PC-3 (cell line): Measurements from ENCODE around the gene PARD6B. TPM values are rescaled to one million over a fixed set of nuclear protein-coding genes. Genes with fewer than 3 reads are reported as not detected.
"Not testable (repeated sequence)": the region's sequence is repeated elsewhere in the genome, so short reads cannot be mapped to it uniquely, and the experiment has no call there.

Source experiments
- ATAC-seq: fragments of 200-7000 bp; cut with Tn5 transposase; 2 replicates; pipeline ENCODE4 v1.9.1; 2020; ENCODE audit warnings: mild to moderate bottlenecking, moderate library complexity
- BruUV-seq: library from RNA; stranded (reverse); fragments of 400-500 nt; replicated peaks from 2 replicates; lab custom pipeline; 2021; lab: Mats Ljungman, UMichigan
- CTCF ChIA-PET: fragments of 300-600 bp; sonication (Branson Sonifier 250); formaldehyde crosslinking; loops from one replicate; lab custom pipeline; 2022; ENCODE audit warnings: antibody characterized with exemption; lab: Charles Lee
- POLR2A ChIA-PET: fragments of 300-600 bp; sonication (Branson Sonifier 250); formaldehyde crosslinking; loops from one replicate; lab custom pipeline; 2022; ENCODE audit warnings: antibody characterized with exemption; ENCODE audit not compliant: unreplicated experiment; lab: Charles Lee
- DNase-seq: peaks from one replicate; pipeline ENCODE4 v3.0.0-alpha.2; 2015
- H2AFZ ChIP-seq: fragments of 300-600 bp; sonication (generic); 2 replicates; pipeline ENCODE4 v1.6.0; 2016; ENCODE audit warnings: antibody characterized with exemption, low read length
- H3F3A ChIP-seq: fragments of 300-600 bp; sonication (generic); one replicate; pipeline ENCODE4 v1.6.0; 2017; ENCODE audit warnings: antibody characterized with exemption, low read length, control low read depth, mild to moderate bottlenecking; ENCODE audit not compliant: unreplicated experiment
- H3K27ac ChIP-seq: fragments of 300-600 bp; sonication (generic); 2 replicates; pipeline ENCODE4 v1.5.1; 2016; ENCODE audit warnings: mild to moderate bottlenecking, low read length
- H3K27me3 ChIP-seq: fragments of 300-600 bp; sonication (generic); 2 replicates; pipeline ENCODE4 v1.6.1; 2016; ENCODE audit warnings: low read length, mixed read lengths
- H3K36me3 ChIP-seq: fragments of 300-600 bp; sonication (generic); 2 replicates; pipeline ENCODE4 v1.6.1; 2016; ENCODE audit warnings: low read depth, mixed run types, low read length, mixed read lengths
- H3K4me1 ChIP-seq: fragments of 300-600 bp; sonication (generic); 2 replicates; pipeline ENCODE4 v1.5.1; 2016; ENCODE audit warnings: low read length; ENCODE audit not compliant: insufficient read depth
- H3K4me2 ChIP-seq: fragments of 300-600 bp; sonication (generic); 2 replicates; pipeline ENCODE4 v1.6.0; 2016; ENCODE audit warnings: low read length
- H3K4me3 ChIP-seq: fragments of 300-600 bp; sonication (generic); 2 replicates; pipeline ENCODE4 v1.5.1; 2016; ENCODE audit warnings: mild to moderate bottlenecking, low read length, mixed read lengths
- H3K79me2 ChIP-seq: fragments of 300-600 bp; sonication (generic); 2 replicates; pipeline ENCODE4 v1.6.1; 2017; ENCODE audit warnings: low read length, mixed read lengths
- H3K9ac ChIP-seq: fragments of 300-600 bp; sonication (generic); 2 replicates; pipeline ENCODE4 v1.6.0; 2016; ENCODE audit warnings: mild to moderate bottlenecking, low read length
- H3K9me2 ChIP-seq: fragments of 300-600 bp; sonication (generic); replicated peaks from 2 replicates; pipeline ENCODE4 v1.6.1; 2016; ENCODE audit warnings: mixed run types, low read length, mixed read lengths
- H3K9me3 ChIP-seq: fragments of 300-600 bp; sonication (generic); 2 replicates; pipeline ENCODE4 v1.6.1; 2016; ENCODE audit warnings: low read length, mixed read lengths
- H4K20me1 ChIP-seq: fragments of 300-600 bp; sonication (generic); 2 replicates; pipeline ENCODE4 v1.6.1; 2016; ENCODE audit warnings: low read length, mixed read lengths
- EZH2 ChIP-seq: fragments of 300-600 bp; sonication (generic); IDR thresholded peaks from one replicate; pipeline ENCODE4 v1.6.1; 2017; ENCODE audit warnings: antibody characterized with exemption, mild to moderate bottlenecking, low read length; ENCODE audit not compliant: unreplicated experiment
- EZH2phosphoT487 ChIP-seq: fragments of 300-600 bp; sonication (generic); IDR thresholded peaks from 2 replicates; pipeline ENCODE4 v1.6.1; 2018; ENCODE audit warnings: mild to moderate bottlenecking, antibody characterized with exemption, low read length, borderline replicate concordance
- intact Hi-C: fragments of 100-400 bp; cut with micrococcal nuclease; formaldehyde crosslinking; loops from 2 replicates; pipeline ENCODE4 v1.9.0; 2023
- total RNA-seq: library from RNA; depleted of rRNA; stranded (reverse); fragments of >200 nt; gene quantifications from 2 replicates; pipeline ENCODE4 v1.2.3, GENCODE V29; 2014
- TF ChIP-seq, protein P1 (sequence below): fragments of 300-600 bp; sonication (generic); conservative IDR thresholded peaks from 2 replicates; pipeline ENCODE4 v1.5.1; 2017; ENCODE audit warnings: antibody characterized with exemption, low read depth, mild to moderate bottlenecking, low read length

PARD6B gene
- total RNA-seq, 1 experiment from 2014 or later: 4.3 TPM

- no peak overlapping the region for H3K4me3 ChIP-seq
- BruUV-seq: no TSS peak
- no peaks in the 10 kb centered on the region for H3K9me3 ChIP-seq
- H3K79me2 ChIP-seq: no peaks in the 10 kb centered on the region
- TF ChIP-seq EZH2phosphoT487: no peak
- no peak for TF ChIP-seq EZH2
- TF ChIP-seq, protein P1, sequence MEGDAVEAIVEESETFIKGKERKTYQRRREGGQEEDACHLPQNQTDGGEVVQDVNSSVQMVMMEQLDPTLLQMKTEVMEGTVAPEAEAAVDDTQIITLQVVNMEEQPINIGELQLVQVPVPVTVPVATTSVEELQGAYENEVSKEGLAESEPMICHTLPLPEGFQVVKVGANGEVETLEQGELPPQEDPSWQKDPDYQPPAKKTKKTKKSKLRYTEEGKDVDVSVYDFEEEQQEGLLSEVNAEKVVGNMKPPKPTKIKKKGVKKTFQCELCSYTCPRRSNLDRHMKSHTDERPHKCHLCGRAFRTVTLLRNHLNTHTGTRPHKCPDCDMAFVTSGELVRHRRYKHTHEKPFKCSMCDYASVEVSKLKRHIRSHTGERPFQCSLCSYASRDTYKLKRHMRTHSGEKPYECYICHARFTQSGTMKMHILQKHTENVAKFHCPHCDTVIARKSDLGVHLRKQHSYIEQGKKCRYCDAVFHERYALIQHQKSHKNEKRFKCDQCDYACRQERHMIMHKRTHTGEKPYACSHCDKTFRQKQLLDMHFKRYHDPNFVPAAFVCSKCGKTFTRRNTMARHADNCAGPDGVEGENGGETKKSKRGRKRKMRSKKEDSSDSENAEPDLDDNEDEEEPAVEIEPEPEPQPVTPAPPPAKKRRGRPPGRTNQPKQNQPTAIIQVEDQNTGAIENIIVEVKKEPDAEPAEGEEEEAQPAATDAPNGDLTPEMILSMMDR: no peak
- POLR2A ChIA-PET: no interaction called here
- H4K20me1 ChIP-seq: no peaks in the 10 kb centered on the region
- no peak overlapping the region for H2AFZ ChIP-seq
- no peaks in the 10 kb centered on the region for H3K36me3 ChIP-seq
- no peak for ATAC-seq
- no peaks in the 10 kb centered on the region for H3K4me1 ChIP-seq
- no peak for DNase-seq
- H3K9me2 ChIP-seq: no peaks in the 10 kb centered on the region
- CTCF ChIA-PET: no interaction called here
- no peaks in the 10 kb centered on the region for H3F3A ChIP-seq
- no peaks in the 10 kb centered on the region for H3K27me3 ChIP-seq
- no peak overlapping the region for H3K4me2 ChIP-seq
- H3K27ac ChIP-seq: no peak overlapping the region
- H3K9ac ChIP-seq: no peak overlapping the region
- intact Hi-C loops: no loop called here
Measured at GRCh38 chr20:50701041-50701963, 30.1 kb upstream of the PARD6B start.

- POLR2A ChIA-PET, BruUV-seq, H3K27me3 ChIP-seq, H3K9me2 ChIP-seq, H3K79me2 ChIP-seq, intact Hi-C loops, H3K4me1 ChIP-seq, H3K9me3 ChIP-seq, DNase-seq, H3K9ac ChIP-seq, H3F3A ChIP-seq, CTCF ChIA-PET, H4K20me1 ChIP-seq, H3K4me3 ChIP-seq, H3K4me2 ChIP-seq, H3K27ac ChIP-seq, ATAC-seq, H2AFZ ChIP-seq, H3K36me3 ChIP-seq: not testable (repeated sequence)
Measured at GRCh38 chr20:50703651-50704438, 27.5 kb upstream of the PARD6B start.

DNA sequence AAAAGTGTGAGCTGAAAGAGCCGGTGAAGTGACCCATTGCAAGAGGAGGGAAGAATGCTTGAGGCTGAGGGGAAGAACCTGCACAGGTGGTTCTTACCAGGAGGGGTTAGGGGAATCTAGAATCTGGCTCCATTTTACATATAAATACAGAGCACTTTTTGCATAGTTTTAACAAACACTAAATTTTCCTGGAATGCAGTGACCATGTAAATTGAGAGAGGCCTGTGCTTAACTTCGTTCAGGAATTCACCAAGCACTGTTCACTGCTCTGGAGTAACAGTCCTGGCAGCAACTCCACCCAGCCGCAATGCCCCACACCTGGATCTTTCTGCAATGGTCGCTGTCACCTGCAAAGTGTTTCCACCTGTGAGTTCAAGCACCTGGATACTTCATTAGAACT lies 26.9 kb upstream of the PARD6B start:
- Histone ChIP-seq H3K27ac (no peak overlapping the region), H3K4me1 (no peaks in the 10 kb centered on the region), H3K9me2 (no peaks in the 10 kb centered on the region), H3K4me3 (no peak overlapping the region), H3K4me2 (no peak overlapping the region), H4K20me1 (no peaks in the 10 kb centered on the region), H3K9ac (no peak overlapping the region), H3K36me3 (no peaks in the 10 kb centered on the region), H3F3A (no peaks in the 10 kb centered on the region), H3K79me2 (no peaks in the 10 kb centered on the region), H2AFZ (no peak overlapping the region), H3K27me3 (no peaks in the 10 kb centered on the region), H3K9me3 (no peaks in the 10 kb centered on the region)
- BruUV-seq: no TSS peak
- intact Hi-C loops: no loop called here
- ChIA-PET POLR2A (no interaction called here), CTCF (no interaction called here)
- ATAC-seq (no peak), DNase-seq (no peak)
- TF ChIP-seq EZH2 (no peak), EZH2phosphoT487 (no peak)
- TF ChIP-seq, protein P1: no peak
